ENCODE measurements around the gene DHX35.

DNA sequence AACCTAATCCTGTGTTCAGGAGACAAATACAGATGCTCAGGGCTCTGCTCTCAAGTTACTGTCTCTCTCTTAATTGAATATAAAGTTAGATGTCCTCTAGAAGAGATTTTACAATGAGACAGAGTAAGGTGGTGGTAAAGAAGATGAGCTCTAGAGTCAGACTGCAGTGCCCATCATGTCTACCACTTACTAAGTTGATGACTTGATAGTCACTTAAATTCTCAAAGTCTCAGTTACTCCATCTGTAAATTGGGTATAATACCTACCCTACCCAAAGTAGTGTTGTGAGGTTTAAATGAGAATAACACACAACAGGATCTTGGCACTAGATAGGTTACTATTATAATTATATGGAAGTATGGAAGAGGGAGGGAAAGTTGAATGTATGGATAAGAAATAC, 1.6 kb downstream of the DHX35 start:
- TF ChIP-seq, protein P1, sequence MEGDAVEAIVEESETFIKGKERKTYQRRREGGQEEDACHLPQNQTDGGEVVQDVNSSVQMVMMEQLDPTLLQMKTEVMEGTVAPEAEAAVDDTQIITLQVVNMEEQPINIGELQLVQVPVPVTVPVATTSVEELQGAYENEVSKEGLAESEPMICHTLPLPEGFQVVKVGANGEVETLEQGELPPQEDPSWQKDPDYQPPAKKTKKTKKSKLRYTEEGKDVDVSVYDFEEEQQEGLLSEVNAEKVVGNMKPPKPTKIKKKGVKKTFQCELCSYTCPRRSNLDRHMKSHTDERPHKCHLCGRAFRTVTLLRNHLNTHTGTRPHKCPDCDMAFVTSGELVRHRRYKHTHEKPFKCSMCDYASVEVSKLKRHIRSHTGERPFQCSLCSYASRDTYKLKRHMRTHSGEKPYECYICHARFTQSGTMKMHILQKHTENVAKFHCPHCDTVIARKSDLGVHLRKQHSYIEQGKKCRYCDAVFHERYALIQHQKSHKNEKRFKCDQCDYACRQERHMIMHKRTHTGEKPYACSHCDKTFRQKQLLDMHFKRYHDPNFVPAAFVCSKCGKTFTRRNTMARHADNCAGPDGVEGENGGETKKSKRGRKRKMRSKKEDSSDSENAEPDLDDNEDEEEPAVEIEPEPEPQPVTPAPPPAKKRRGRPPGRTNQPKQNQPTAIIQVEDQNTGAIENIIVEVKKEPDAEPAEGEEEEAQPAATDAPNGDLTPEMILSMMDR (conservative IDR thresholded peaks at IDR 0.05; ENCODE audit: low read length): no peak
- TF ChIP-seq EZH2phosphoT487 (IDR thresholded peaks at IDR 0.05; ENCODE audit: borderline replicate concordance, low read depth, low read length): no peak
